Progenitor cell of endocrine pancreas (in vitro differentiated cells): ENCODE measurements around the gene S100A14. TPM values are rescaled to one million over a fixed set of nuclear protein-coding genes. Genes with fewer than 3 reads are reported as not detected.
A peak's percentile ranks its signal among the peaks of the same experiment; 100 is the strongest.

ENCODE experiments used
- DNase-seq: peaks from one replicate; pipeline ENCODE4 v3.0.0; 2021; ENCODE audit warnings: low spot score; ENCODE audit not compliant: unreplicated experiment
- H3K27ac Mint-ChIP-seq: 2 replicates; pipeline ENCODE4 v1.8.0; 2021; ENCODE audit warnings: mild to moderate bottlenecking, moderate library complexity, mixed read lengths
- H3K27me3 Mint-ChIP-seq: 2 replicates; pipeline ENCODE4 v1.8.0; 2021; ENCODE audit warnings: mixed read lengths
- H3K36me3 Mint-ChIP-seq: 2 replicates; pipeline ENCODE4 v1.8.0; 2022; ENCODE audit warnings: mixed read lengths; ENCODE audit not compliant: insufficient read depth
- H3K4me1 Mint-ChIP-seq: 2 replicates; pipeline ENCODE4 v1.8.0; 2021; ENCODE audit warnings: low read depth, mixed read lengths
- H3K4me3 Mint-ChIP-seq: 2 replicates; pipeline ENCODE4 v1.8.0; 2021; ENCODE audit warnings: low read depth, mild to moderate bottlenecking, moderate library complexity, mixed read lengths
- H3K9me3 Mint-ChIP-seq: 2 replicates; pipeline ENCODE4 v1.8.0; 2021; ENCODE audit warnings: low read depth, mixed read lengths
- total RNA-seq: library from RNA; stranded (reverse); gene quantifications from 2 replicates; pipeline ENCODE4 v1.2.1, GENCODE V29; 2021
- TF ChIP-seq, protein P1 (sequence below): fragments of 200-600 bp; sonication (generic); IDR thresholded peaks from one replicate; pipeline ENCODE4 v1.5.0; 2021; ENCODE audit warnings: antibody characterized with exemption, mild to moderate bottlenecking; ENCODE audit not compliant: unreplicated experiment

The S100A14 gene
- total RNA-seq, 1 donor from 2014 or later: 1.4 TPM

DNA sequence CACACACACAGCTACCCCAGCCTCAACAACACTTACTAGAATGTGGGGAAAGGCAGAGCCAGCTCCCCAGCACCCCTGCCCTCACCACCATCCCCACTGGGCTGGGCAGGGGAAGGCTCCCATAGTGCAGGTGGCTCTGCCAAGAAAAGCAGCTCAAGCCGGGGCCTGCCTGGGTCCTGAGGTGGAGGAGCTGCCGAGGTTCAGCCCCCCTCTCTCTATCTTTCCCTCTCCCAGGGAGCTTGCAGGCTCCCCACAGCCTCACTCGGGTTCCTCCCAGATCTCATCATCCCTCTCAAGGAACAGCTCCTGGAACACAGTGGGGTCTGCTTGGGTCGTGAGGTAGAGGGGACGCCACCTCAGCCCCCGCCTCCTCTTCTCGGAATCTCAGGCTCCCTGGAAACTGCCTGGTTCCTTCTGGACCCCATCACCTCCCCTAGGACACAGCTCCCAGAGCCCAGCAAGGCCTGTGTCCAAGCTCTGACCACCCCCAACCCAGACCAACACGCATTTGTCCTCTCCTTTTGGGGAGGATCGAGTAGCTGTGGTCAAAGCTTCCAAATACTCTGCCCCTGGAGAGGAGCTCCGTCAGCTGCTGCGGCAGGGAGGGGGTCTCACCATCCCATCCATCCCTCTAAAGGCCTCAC is 3.9 kb downstream of the S100A14 start:
- Mint-ChIP-seq H3K4me1 (peaks cover 41% of the 10 kb centered on the region), H3K4me3 (peak overlapping the region; percentile 84), H3K27me3 (no peaks in the 10 kb centered on the region), H3K27ac (peak overlapping the region; percentile 92), H3K9me3 (no peaks in the 10 kb centered on the region), H3K36me3 (peaks cover 2% of the 10 kb centered on the region)
- TF ChIP-seq, protein P1, sequence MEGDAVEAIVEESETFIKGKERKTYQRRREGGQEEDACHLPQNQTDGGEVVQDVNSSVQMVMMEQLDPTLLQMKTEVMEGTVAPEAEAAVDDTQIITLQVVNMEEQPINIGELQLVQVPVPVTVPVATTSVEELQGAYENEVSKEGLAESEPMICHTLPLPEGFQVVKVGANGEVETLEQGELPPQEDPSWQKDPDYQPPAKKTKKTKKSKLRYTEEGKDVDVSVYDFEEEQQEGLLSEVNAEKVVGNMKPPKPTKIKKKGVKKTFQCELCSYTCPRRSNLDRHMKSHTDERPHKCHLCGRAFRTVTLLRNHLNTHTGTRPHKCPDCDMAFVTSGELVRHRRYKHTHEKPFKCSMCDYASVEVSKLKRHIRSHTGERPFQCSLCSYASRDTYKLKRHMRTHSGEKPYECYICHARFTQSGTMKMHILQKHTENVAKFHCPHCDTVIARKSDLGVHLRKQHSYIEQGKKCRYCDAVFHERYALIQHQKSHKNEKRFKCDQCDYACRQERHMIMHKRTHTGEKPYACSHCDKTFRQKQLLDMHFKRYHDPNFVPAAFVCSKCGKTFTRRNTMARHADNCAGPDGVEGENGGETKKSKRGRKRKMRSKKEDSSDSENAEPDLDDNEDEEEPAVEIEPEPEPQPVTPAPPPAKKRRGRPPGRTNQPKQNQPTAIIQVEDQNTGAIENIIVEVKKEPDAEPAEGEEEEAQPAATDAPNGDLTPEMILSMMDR: no peak
- DNase-seq: no peak

DNA sequence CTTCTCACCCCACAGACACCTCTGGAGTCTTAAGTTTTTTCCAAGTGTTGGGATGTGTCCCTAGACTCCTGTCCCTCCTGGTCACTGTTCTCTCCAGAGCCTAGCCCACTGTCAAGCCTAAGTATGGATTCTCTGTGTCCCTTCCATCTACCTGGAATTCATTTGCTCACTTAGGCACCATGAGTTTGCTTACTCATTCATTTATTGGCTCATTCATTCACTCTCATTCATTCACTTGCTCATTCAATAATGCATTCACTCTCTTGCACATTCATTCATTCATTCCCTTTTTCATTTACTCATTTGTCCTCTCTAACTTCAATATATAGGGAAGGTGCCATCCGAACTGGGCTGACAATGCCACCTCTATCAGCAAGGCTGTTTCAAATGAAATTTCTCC is 4.8 kb downstream of the S100A14 start:
- DNase-seq: no peak
- peaks cover 4% of the 10 kb centered on the region for H3K36me3 Mint-ChIP-seq
- no peaks in the 10 kb centered on the region for H3K9me3 Mint-ChIP-seq
- no peaks in the 10 kb centered on the region for H3K27me3 Mint-ChIP-seq
- peaks cover 41% of the 10 kb centered on the region for H3K4me1 Mint-ChIP-seq
- H3K27ac Mint-ChIP-seq: peak overlapping the region; percentile 87
- peak overlapping the region; percentile 84 for H3K4me3 Mint-ChIP-seq
- TF ChIP-seq, protein P1: no peak

DNA sequence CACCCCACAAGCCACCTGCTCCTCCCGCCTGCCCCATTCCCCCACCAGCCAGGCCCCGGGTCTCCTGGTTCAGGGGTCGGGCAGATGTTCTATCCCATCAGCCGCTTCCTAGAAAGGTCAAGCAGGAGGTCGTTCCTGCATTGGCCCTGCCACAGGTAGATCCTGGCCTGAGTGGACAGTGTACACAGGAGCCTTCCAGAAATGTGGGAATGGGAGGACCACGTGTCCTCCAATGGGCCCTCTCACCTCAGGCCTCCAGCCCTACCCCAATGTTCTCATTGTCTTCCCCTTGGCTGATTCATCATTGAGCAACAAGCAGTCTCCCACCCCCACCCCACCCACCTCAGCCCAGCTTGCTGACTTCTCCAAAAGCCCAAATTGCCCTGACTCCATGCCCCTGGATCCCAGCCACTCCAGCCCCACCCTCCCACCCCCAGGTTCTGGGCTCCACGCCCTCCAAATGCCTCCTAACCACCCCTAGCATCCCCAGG is 5.3 kb downstream of the S100A14 start:
- DNase-seq: no peak
- peaks cover 40% of the 10 kb centered on the region for H3K4me1 Mint-ChIP-seq
- no peaks in the 10 kb centered on the region for H3K27me3 Mint-ChIP-seq
- TF ChIP-seq, protein P1: no peak
- H3K4me3 Mint-ChIP-seq: no peak overlapping the region
- H3K9me3 Mint-ChIP-seq: no peaks in the 10 kb centered on the region
- peaks cover 5% of the 10 kb centered on the region for H3K36me3 Mint-ChIP-seq
- H3K27ac Mint-ChIP-seq: peak overlapping the region; percentile 36

DNA sequence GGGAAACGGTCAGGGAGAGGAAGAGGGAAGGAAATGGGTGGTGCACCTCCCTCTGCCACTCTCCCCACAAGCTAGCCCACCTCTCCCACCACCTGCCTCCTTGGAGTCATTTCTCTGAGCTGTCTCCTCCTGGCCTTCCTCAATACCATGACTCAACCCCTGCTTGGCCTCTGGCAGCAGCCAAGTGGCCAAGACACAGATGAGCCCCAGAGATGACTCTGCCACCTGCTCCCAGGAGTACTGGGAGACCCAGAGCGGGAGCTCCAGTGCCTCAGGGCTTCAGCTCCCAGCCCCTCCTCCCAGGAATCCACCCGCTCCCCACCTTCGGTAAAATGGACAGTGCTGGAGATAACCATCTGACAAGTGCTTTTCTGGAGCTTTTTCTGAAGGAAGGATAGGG is 5.8 kb downstream of the S100A14 start:
- Mint-ChIP-seq H3K4me3 (no peak overlapping the region), H3K36me3 (peaks cover 5% of the 10 kb centered on the region)

DNA sequence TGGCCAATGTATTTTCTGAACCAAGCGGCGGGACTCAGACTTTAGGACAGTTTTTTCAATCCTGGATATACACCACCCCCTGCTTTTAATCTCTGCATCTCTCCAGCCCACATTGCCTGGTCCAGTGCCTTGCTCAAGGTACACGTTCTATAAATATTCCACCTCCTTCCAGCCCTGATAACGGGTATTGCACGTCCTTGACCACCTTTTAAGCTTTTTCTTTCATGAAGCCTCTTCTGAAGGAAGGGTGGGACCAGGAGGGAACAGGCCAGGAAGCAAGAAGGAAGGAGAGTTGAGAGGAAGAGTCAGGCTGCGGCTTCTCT is 6.6 kb downstream of the S100A14 start:
- TF ChIP-seq, protein P1: no peak
- peaks cover 40% of the 10 kb centered on the region for H3K4me1 Mint-ChIP-seq
- H3K27ac Mint-ChIP-seq: no peak overlapping the region
- peak overlapping the region; percentile 43 for H3K4me3 Mint-ChIP-seq
- no peak for DNase-seq
- H3K9me3 Mint-ChIP-seq: no peaks in the 10 kb centered on the region
- peaks cover 8% of the 10 kb centered on the region for H3K36me3 Mint-ChIP-seq
- H3K27me3 Mint-ChIP-seq: no peaks in the 10 kb centered on the region

More for the DNA sequence above, 5.8 kb downstream of the S100A14 start:
- TF ChIP-seq, protein P1: no peak
- DNase-seq: no peak
- Mint-ChIP-seq H3K27ac (no peak overlapping the region), H3K4me1 (peaks cover 40% of the 10 kb centered on the region), H3K9me3 (no peaks in the 10 kb centered on the region), H3K27me3 (no peaks in the 10 kb centered on the region)
